PC-9 (cell line): Measurements from ENCODE around the gene ALX4. TPM values are rescaled to one million over a fixed set of nuclear protein-coding genes. Genes with fewer than 3 reads are reported as not detected.

Experiments used
- BruUV-seq: library from RNA; stranded (reverse); fragments of 400-500 nt; replicated peaks from 2 replicates; lab custom pipeline; 2021; lab: Mats Ljungman, UMichigan
- CTCF ChIA-PET: fragments of 300-600 bp; sonication (Branson Sonifier 250); formaldehyde crosslinking; loops from one replicate; lab custom pipeline; 2022; ENCODE audit warnings: antibody characterized with exemption; lab: Charles Lee
- POLR2A ChIA-PET: fragments of 300-600 bp; sonication (Branson Sonifier 250); formaldehyde crosslinking; loops from one replicate; lab custom pipeline; 2022; ENCODE audit warnings: antibody characterized with exemption; ENCODE audit not compliant: unreplicated experiment; lab: Charles Lee
- DNase-seq, 2 experiments: peaks; one replicate each; pipeline versions ENCODE4 v3.0.0 to v3.0.0-alpha.2; 2015 to 2022; ENCODE audit warnings: mixed read lengths in 1 of 2
- H2AFZ ChIP-seq: fragments of 200-600 bp; sonication (generic); 2 replicates; pipeline ENCODE4 v1.8.1; 2017; ENCODE audit warnings: antibody characterized with exemption
- H3F3A ChIP-seq: fragments of 200-600 bp; sonication (generic); 2 replicates; pipeline ENCODE4 v1.8.1; 2017; ENCODE audit warnings: antibody characterized with exemption, mild to moderate bottlenecking, low read depth; ENCODE audit not compliant: insufficient read depth
- H3K27ac ChIP-seq: fragments of 200-600 bp; sonication (generic); 2 replicates; pipeline ENCODE4 v1.6.1; 2016; ENCODE audit warnings: mixed run types
- H3K27me3 ChIP-seq: fragments of 200-600 bp; sonication (generic); 2 replicates; pipeline ENCODE4 v1.6.1; 2016; ENCODE audit warnings: low read depth, mixed run types; ENCODE audit not compliant: insufficient read depth
- H3K36me3 ChIP-seq: fragments of 200-600 bp; sonication (generic); 2 replicates; pipeline ENCODE4 v1.6.1; 2016; ENCODE audit warnings: low read depth, mixed run types
- H3K4me1 ChIP-seq: fragments of 200-600 bp; sonication (generic); replicated peaks from 2 replicates; pipeline ENCODE4 v1.6.1; 2016; ENCODE audit warnings: mixed run types; ENCODE audit not compliant: insufficient read depth
- H3K4me2 ChIP-seq: fragments of 200-600 bp; sonication (generic); 2 replicates; pipeline ENCODE4 v1.6.1; 2017; ENCODE audit warnings: mixed run types
- H3K4me3 ChIP-seq: fragments of 200-600 bp; sonication (generic); 2 replicates; pipeline ENCODE4 v1.6.1; 2016; ENCODE audit warnings: mixed run types
- H3K79me2 ChIP-seq: fragments of 200-600 bp; sonication (generic); 2 replicates; pipeline ENCODE4 v1.6.1; 2017; ENCODE audit warnings: low read depth, mixed run types
- H3K9me2 ChIP-seq: fragments of 200-600 bp; sonication (generic); 2 replicates; pipeline ENCODE4 v1.8.1; 2017; ENCODE audit warnings: mild to moderate bottlenecking; ENCODE audit not compliant: insufficient read depth
- H3K9me3 ChIP-seq: fragments of 200-600 bp; sonication (generic); 2 replicates; pipeline ENCODE4 v1.8.1; 2016; ENCODE audit warnings: low read depth; ENCODE audit not compliant: insufficient read depth
- H4K20me1 ChIP-seq: fragments of 200-600 bp; sonication (generic); 2 replicates; pipeline ENCODE4 v1.8.1; 2017; ENCODE audit not compliant: insufficient read depth
- EZH2 ChIP-seq: fragments of 200-600 bp; sonication (generic); IDR thresholded peaks from 2 replicates; pipeline ENCODE4 v1.8.0; 2017; ENCODE audit warnings: antibody characterized with exemption, low read depth
- intact Hi-C: fragments of 100-400 bp; cut with micrococcal nuclease; formaldehyde crosslinking; loops from one replicate; pipeline ENCODE4 v1.10.0; 2022; ENCODE audit not compliant: unreplicated experiment
- total RNA-seq: library from RNA; stranded (reverse); gene quantifications from 2 replicates; pipeline ENCODE4 v1.2.3, GENCODE V29; 2021
- TF ChIP-seq, protein P1 (sequence below): fragments of 200-600 bp; sonication (generic); conservative IDR thresholded peaks from 2 replicates; pipeline ENCODE4 v1.6.1; 2017; ENCODE audit warnings: mixed run types, antibody characterized with exemption, mild to moderate bottlenecking, moderate library complexity

ALX4 gene
- total RNA-seq, 1 experiment from 2014 or later = not detected

DNA sequence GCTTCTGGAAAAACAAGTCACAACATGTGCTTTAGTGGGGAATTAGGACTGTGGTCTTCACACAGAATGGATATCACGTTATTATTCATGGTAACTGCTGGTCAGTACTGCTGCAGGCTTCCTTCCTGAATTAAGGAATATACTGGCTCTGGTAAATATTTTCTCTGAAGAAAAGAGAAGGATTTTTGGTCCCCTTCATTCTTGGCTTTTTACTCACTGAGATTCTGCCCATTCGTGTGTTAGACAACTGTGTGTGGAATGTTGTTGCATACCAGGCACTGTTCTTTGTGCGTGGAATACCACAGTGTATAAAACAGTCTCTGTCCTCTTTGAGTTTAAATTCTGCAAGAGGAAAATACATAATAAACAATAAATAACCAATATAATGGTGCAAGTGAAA is 80.3 kb downstream of the ALX4 start:
- no peak overlapping the region for H3K27ac ChIP-seq
- H3K79me2 ChIP-seq = no peaks in the 10 kb centered on the region
- BruUV-seq = no TSS peak
- DNase-seq = no peak
- no peaks in the 10 kb centered on the region for H3K9me3 ChIP-seq
- H3K4me3 ChIP-seq = no peak overlapping the region
- H3K9me2 ChIP-seq = no peaks in the 10 kb centered on the region
- TF ChIP-seq, protein P1, sequence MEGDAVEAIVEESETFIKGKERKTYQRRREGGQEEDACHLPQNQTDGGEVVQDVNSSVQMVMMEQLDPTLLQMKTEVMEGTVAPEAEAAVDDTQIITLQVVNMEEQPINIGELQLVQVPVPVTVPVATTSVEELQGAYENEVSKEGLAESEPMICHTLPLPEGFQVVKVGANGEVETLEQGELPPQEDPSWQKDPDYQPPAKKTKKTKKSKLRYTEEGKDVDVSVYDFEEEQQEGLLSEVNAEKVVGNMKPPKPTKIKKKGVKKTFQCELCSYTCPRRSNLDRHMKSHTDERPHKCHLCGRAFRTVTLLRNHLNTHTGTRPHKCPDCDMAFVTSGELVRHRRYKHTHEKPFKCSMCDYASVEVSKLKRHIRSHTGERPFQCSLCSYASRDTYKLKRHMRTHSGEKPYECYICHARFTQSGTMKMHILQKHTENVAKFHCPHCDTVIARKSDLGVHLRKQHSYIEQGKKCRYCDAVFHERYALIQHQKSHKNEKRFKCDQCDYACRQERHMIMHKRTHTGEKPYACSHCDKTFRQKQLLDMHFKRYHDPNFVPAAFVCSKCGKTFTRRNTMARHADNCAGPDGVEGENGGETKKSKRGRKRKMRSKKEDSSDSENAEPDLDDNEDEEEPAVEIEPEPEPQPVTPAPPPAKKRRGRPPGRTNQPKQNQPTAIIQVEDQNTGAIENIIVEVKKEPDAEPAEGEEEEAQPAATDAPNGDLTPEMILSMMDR = no peak
- no peak for TF ChIP-seq EZH2
- H3K36me3 ChIP-seq = no peaks in the 10 kb centered on the region
- H4K20me1 ChIP-seq = peaks cover 5% of the 10 kb centered on the region; the same call in 1 of the 2 replicates
- no peaks in the 10 kb centered on the region for H3K4me1 ChIP-seq
- intact Hi-C loops = no loop called here
- H3F3A ChIP-seq = no peaks in the 10 kb centered on the region
- no peaks in the 10 kb centered on the region for H3K27me3 ChIP-seq
- no peak overlapping the region for H3K4me2 ChIP-seq
- H2AFZ ChIP-seq = no peak overlapping the region
- ChIA-PET POLR2A (no interaction called here), CTCF (no interaction called here)

GRCh38 chr11:44229098-44229497 is 80.8 kb downstream of the ALX4 start:
- no peak for TF ChIP-seq EZH2
- TF ChIP-seq, protein P1 = no peak
- ChIA-PET CTCF (no interaction called here), POLR2A (no interaction called here)
- no peaks in the 10 kb centered on the region for H3K27me3 ChIP-seq
- H3K4me2 ChIP-seq = no peak overlapping the region
- no peak overlapping the region for H3K4me3 ChIP-seq
- DNase-seq = no peak
- H3K9me3 ChIP-seq = no peaks in the 10 kb centered on the region
- H3K36me3 ChIP-seq = no peaks in the 10 kb centered on the region
- H3K9me2 ChIP-seq = no peaks in the 10 kb centered on the region
- H3F3A ChIP-seq = no peaks in the 10 kb centered on the region
- no peak overlapping the region for H3K27ac ChIP-seq
- no peaks in the 10 kb centered on the region for H3K79me2 ChIP-seq
- no peak overlapping the region for H2AFZ ChIP-seq
- H3K4me1 ChIP-seq = no peaks in the 10 kb centered on the region
- intact Hi-C loops = no loop called here
- H4K20me1 ChIP-seq = peaks cover 4% of the 10 kb centered on the region; the same call in 1 of the 2 replicates
- BruUV-seq = no TSS peak

GRCh38 chr11:44228379-44228778 is 81.6 kb downstream of the ALX4 start:
- ChIA-PET CTCF (no interaction called here), POLR2A (no interaction called here)
- no peak for DNase-seq
- Histone ChIP-seq H2AFZ (no peak overlapping the region), H3K9me3 (no peaks in the 10 kb centered on the region), H3F3A (no peaks in the 10 kb centered on the region), H3K4me1 (no peaks in the 10 kb centered on the region), H3K36me3 (no peaks in the 10 kb centered on the region), H3K79me2 (no peaks in the 10 kb centered on the region), H3K4me3 (no peak overlapping the region), H3K27ac (no peak overlapping the region), H3K4me2 (no peak overlapping the region), H3K9me2 (no peaks in the 10 kb centered on the region), H4K20me1 (no peaks in the 10 kb centered on the region), H3K27me3 (no peaks in the 10 kb centered on the region)
- no peak for TF ChIP-seq EZH2
- TF ChIP-seq, protein P1 = no peak
- intact Hi-C loops = no loop called here
- BruUV-seq = no TSS peak
